DMS 273 (cell line): ENCODE data around the gene SMYD3.
"Not testable (repeated sequence)": the region's sequence is repeated elsewhere in the genome, so short reads cannot be mapped to it uniquely, and the experiment has no call there.

Experiments
- DNase-seq: peaks from one replicate; lab custom pipeline; 2025; ENCODE audit not compliant: unreplicated experiment; lab: John Stamatoyannopoulos, UW

SMYD3 gene

DNA sequence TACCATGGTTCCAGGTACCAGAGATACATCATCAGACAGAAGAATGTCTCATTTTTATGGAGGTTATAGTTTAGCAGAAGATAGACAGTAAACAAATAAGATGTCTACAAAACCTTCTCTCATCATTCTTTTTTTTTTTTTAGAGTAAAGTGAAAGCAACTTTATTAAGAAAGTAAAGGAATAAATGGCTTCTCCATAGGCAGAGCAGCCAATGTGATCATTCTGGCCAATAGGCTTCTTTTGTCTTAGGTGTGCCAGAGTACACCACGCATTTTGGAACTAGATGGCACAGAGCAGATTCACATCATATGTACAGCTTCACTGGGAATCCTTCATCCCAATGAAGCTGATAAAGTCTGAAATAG lies 428.2 kb downstream of the SMYD3 start:
- DNase-seq: no peak

GRCh38 chr1:246078126-246078887 lies 428.8 kb downstream of the SMYD3 start:
- no peak for DNase-seq

GRCh38 chr1:246077476-246077875 lies 429.6 kb downstream of the SMYD3 start:
- DNase-seq: no peak

GRCh38 chr1:246074421-246074820 lies 432.7 kb downstream of the SMYD3 start:
- no peak for DNase-seq

- no peak for DNase-seq
Observed at GRCh38 chr1:246072456-246072955, 434.6 kb downstream of the SMYD3 start.

DNA sequence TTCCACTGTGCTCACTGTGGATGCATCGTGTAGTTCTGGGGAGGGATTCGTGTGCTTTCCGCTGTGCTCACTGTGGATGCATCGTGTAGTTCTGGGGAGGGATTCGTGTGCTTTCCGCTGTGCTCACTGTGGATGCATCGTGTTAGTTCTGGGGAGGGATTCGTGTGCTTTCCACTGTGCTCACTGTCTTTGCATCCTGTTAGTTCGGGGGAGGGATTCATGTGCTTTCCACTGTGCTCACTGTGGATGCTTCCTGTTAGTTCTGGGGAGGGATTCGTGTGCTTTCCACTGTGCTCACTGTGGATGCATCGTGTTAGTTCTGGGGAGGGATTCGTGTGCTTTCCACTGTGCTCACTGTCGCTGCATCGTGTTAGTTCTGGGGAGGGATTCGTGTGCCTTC lies 435.1 kb downstream of the SMYD3 start:
- DNase-seq: not testable (repeated sequence)

- not testable (repeated sequence) for DNase-seq
Observed at GRCh38 chr1:246071561-246071960, 435.5 kb downstream of the SMYD3 start.

DNA sequence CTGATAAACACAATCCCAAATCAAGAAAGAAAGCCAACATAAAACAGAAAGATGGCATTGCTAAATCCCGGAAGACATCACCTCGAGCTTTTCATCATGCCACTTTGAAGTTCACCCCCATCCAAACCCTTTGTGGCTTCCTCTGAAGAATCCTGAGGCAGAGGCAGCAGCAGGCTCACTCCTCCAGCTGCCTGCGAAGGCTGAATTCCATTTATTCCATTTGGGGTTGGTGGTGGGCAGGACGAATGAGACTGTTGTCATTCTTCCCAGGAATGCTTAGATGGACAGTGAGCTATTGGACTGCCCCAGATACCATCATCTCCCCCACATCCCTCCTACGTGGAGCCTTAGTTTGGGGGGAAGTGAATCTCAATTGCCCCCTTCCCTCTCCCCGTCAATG lies 437.5 kb downstream of the SMYD3 start:
- no peak for DNase-seq

DNA sequence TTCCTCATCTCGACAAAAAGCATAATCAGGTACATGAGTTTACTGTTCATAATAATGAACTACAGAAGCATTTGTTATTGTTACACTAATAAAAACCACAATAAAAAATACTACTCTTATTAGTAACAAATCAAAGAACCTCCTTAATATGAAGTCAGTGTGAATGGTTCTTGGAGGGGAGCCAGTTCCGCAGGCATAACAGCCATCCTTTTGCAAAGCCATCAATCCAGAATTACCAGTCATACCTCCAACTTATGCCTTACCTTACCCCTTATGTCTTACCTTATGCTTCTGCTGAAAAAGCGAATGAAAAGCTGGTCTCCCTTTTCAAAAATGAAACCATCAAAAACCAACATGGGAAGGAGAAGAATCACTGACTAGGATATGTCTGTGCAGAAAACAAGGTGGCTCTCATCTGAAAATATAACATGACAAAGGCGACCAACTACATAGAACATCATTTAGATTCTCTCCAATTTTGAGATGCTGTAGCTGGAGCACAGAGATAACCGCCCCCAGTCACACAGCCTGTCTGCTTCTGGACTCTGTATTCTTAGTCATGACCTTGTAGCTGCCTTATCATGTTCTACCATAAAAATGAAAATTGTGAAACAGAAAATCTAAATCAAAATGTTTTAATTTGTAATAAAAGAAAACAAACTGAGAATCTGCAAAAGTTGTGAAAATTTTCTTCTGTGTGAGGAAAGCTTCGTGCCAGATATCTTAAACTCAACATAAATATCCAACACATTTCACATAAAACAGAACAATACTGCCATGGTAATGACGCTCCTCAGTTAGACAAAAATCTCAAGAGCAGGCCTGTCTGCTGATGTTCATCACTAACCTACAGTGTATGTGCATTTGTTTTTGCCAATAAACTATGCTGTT lies 438.2 kb downstream of the SMYD3 start:
- no peak for DNase-seq

DNA sequence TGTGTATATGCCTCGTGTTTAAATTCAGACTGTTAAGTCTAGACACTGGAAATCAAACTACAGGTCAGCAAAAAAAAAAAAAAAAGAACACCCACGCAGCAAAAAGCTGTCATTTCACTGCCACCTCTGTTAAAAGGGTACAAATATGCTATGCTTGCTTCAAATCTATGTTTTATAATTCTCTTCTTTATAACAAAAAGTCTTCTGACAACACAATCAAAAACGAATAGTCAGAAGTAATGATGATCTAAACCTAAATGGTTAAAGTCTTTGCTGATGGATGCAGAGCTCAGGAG lies 438.9 kb downstream of the SMYD3 start:
- no peak for DNase-seq

DNA sequence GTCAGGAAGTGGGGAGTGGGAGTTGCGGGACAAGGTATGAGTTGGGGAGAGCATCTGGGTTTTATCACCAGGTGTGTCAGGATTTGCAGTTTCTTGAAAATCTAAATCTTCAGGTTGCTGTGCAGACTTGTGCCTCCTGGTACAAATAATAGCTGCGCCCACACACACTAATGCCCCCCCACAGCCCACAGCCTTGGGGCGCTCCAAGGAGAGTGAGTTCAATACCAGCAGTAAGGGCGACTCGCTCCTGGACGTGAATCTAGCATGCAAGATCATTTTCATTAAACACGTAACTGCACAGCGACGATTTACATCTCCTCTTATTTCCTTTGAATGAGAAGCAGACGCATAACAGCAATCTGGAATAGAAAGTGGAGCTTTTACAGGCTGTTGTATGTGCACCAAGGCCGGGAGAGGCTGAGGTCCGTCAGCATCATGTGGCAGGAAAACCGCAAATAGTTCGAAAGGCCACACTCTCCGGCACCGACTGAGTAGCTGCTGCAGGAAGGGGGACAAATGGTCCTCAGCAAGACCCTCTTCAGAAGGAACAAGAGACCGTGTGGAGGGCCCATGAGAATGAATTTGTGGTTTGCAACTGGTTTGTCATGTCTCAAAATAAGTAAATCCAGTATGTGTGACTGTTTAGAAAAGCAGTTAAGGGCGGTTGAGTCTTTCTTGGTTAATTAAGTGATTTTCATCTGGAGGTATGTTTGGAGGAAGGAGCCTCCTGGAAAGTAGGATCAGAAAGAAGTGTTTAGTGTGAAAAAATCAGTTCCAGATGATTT lies 439.5 kb downstream of the SMYD3 start:
- DNase-seq: no peak

GRCh38 chr1:246066573-246066972 lies 440.5 kb downstream of the SMYD3 start:
- DNase-seq: no peak

GRCh38 chr1:246065592-246065991 lies 441.5 kb downstream of the SMYD3 start:
- no peak for DNase-seq

DNA sequence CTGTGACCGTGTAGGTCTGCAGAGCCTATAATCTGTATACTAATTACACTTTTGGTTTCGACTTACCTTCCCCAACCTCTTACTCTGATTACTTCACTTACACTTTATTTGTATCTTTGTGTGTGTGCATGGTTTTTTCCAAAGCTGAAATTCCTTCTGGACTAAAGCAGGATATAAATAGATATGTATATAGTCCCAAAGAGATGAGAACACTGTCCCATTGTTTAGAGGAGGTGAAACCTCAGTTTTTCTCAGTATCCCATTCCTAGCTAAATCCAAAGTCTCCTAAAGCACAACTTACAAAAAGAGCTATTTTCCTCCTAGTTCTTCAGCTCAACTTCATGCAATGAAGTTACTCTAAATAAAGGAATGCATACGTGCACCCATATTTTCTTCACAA lies 442.2 kb downstream of the SMYD3 start:
- no peak for DNase-seq

DNA sequence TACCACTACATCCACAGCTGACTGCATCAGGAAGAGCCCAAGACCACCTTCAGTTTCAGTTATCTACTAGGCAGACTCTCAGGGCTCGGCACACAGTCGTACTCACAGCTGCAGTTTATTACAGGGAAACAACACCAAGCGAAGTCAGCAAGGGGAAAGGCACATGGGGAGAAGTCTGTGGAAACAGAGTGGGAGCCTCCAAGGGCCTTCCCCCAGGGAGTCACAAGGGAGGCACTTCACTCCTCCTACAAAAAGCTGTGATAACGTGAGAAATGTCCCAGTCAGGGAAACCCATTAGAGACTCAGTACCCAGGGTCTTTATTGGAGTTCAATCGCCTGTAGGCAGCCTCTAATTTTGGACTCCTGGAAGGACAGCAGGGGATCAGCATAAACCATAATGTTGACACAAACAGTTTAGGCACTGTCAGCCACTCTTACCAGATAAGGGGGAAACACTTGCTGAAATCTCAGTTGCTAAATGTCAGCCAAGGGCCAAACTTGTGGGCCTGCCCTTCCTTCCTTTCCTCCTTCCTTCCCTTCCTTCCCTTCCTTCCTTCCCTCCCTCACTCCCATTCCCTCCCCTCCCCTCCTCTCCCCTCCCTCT lies 444.0 kb downstream of the SMYD3 start:
- DNase-seq: no peak

GRCh38 chr1:246058466-246058865 lies 448.6 kb downstream of the SMYD3 start:
- DNase-seq: no peak

- no peak for DNase-seq
Observed at GRCh38 chr1:246052603-246053002, 454.5 kb downstream of the SMYD3 start.

DNA sequence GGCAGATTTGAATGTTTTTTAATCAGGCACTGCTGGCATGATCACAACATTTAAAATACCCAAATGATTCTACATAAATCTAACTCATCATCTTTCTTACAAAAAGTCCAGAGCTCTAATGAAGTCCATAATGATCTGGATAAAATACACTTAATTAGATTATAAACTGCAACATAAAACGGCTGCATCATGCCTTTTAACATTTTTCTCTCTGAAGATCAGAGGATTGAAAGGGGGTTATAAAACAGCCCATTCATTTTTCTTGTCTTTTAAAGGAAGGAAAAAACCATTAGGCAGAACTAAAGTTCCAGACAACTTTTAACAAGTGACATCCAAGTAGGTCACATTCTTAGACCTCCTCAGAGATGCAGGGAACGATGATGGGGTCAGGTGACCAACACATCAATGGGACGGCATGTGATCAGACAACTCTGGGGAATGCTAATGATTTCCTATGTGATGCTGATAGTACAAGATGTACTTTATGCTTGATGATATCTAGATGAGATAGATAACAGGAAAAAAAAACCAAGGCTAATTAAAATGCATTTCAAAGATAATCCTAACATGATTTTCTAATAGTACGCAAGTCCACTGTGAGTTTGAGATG lies 455.1 kb downstream of the SMYD3 start:
- DNase-seq: no peak

DNA sequence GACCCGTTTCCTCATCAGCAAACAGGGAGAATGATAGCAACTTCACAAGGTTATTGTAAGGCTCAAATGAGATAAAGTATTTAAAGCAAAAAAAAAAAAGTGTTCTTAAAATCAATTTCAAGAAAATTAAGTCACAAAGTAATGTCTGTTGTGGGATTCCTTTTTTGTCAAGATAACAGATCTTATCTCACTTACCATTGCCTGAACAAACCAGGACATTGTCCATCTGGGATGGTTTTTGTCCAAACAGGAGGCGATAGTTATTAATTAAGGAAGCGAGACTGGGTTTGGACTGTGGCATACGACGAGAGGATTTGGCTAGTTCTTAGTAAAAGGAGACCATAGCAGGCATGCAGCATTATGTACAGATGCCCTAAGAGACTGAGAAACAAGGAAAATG lies 458.4 kb downstream of the SMYD3 start:
- no peak for DNase-seq

GRCh38 chr1:246043556-246043955 lies 463.5 kb downstream of the SMYD3 start:
- DNase-seq: no peak

GRCh38 chr1:246041360-246041759 lies 465.7 kb downstream of the SMYD3 start:
- no peak for DNase-seq
